SK-N-SH (cell line): ENCODE measurements around the gene IGSF9B. TPM values are rescaled to one million over a fixed set of nuclear protein-coding genes. Genes with fewer than 3 reads are reported as not detected.

Source experiments
- CTCF ChIA-PET: fragments of 300-600, 350-600 bp; formaldehyde crosslinking; extraction: SDS; loops from one replicate; lab custom pipeline; 2021; lab: Yijun Ruan, JAX
- POLR2A ChIA-PET: fragments of 350-600 bp; sonication (Branson Sonifier 250); formaldehyde crosslinking; extraction: SDS; loops from one replicate; lab custom pipeline; 2020; ENCODE audit warnings: antibody characterized with exemption, inconsistent platforms; lab: Yijun Ruan, JAX
- DNase-seq: peaks from one replicate; pipeline ENCODE4 v3.0.0; 2012
- H2AFZ ChIP-seq: fragments of 200-600 bp; sonication (generic); 2 replicates; pipeline ENCODE4 v1.8.1; 2016; ENCODE audit warnings: antibody characterized with exemption, mild to moderate bottlenecking, low read depth
- H3F3A ChIP-seq: fragments of 200-600 bp; sonication (generic); replicated peaks from 2 replicates; pipeline ENCODE3; 2016; ENCODE audit warnings: antibody characterized with exemption, mild to moderate bottlenecking; ENCODE audit not compliant: insufficient read depth
- H3K27ac ChIP-seq, 2 experiments: fragments of 200-500 bp in 1 of 2; fragments of 200-600 bp in 1 of 2; sonication (Bioruptor generic) in 1 of 2; sonication (generic), shearing (Covaris generic) in 1 of 2; 2 replicates each; pipeline versions ENCODE4 v1.5.1 to v1.6.1; 2014 to 2016; ENCODE audit warnings: low read depth in 2 of 2, inconsistent platforms in 1 of 2, low read length in 1 of 2, mild to moderate bottlenecking in 1 of 2, mixed read lengths in 1 of 2
- H3K27me3 ChIP-seq: fragments of 200-600 bp; sonication (generic), shearing (Covaris generic); 2 replicates; pipeline ENCODE4 v1.6.1; 2016; ENCODE audit warnings: mixed run types; ENCODE audit not compliant: insufficient read depth
- H3K36me3 ChIP-seq, 2 experiments: fragments of 200-500 bp in 1 of 2; fragments of 200-600 bp in 1 of 2; sonication (Bioruptor generic) in 1 of 2; sonication (generic) in 1 of 2; replicated peaks in 1 of 2; 2 replicates each; pipeline versions ENCODE3 to v1.5.1; 2014 to 2016; ENCODE audit warnings: low read length in 1 of 2, mild to moderate bottlenecking in 1 of 2; ENCODE audit not compliant: insufficient read depth in 2 of 2, control insufficient read depth in 1 of 2
- H3K4me1 ChIP-seq, 2 experiments: fragments of 200-500 bp in 1 of 2; fragments of 200-600 bp in 1 of 2; sonication (Bioruptor generic) in 1 of 2; sonication (generic), shearing (Covaris generic) in 1 of 2; 2 replicates each; pipeline versions ENCODE4 v1.5.1 to v1.6.1; 2014 to 2016; ENCODE audit warnings: low read depth in 1 of 2, low read length in 1 of 2, mixed run types in 1 of 2; ENCODE audit not compliant: insufficient read depth in 2 of 2, control insufficient read depth in 1 of 2
- H3K4me2 ChIP-seq: fragments of 200-600 bp; sonication (generic), shearing (Covaris generic); 2 replicates; pipeline ENCODE4 v1.6.1; 2017; ENCODE audit warnings: mixed run types
- H3K4me3 ChIP-seq, 2 experiments: fragments of 200-500 bp in 1 of 2; fragments of 200-600 bp in 1 of 2; sonication (Bioruptor generic) in 1 of 2; sonication (generic), shearing (Covaris generic) in 1 of 2; 2 replicates each; pipeline versions ENCODE4 v1.5.1 to v1.8.1; 2014 to 2016; ENCODE audit warnings: low read depth in 2 of 2, inconsistent platforms in 1 of 2, low read length in 1 of 2, mild to moderate bottlenecking in 1 of 2, mixed read lengths in 1 of 2, moderate library complexity in 1 of 2
- H3K79me2 ChIP-seq: fragments of 200-600 bp; sonication (generic); 2 replicates; pipeline ENCODE4 v1.8.1; 2017; ENCODE audit warnings: mild to moderate bottlenecking; ENCODE audit not compliant: insufficient read depth
- H3K9ac ChIP-seq: fragments of 200-600 bp; sonication (generic); 2 replicates; pipeline ENCODE4 v1.6.1; 2017; ENCODE audit warnings: mixed run types
- H3K9me2 ChIP-seq: fragments of 200-600 bp; sonication (generic); 2 replicates; pipeline ENCODE4 v1.6.1; 2017; ENCODE audit warnings: mixed run types
- H3K9me3 ChIP-seq: fragments of 200-600 bp; sonication (generic); 2 replicates; pipeline ENCODE4 v1.6.1; 2017; ENCODE audit warnings: mixed run types, mild to moderate bottlenecking, moderate library complexity
- H4K20me1 ChIP-seq: fragments of 200-600 bp; sonication (generic); 2 replicates; pipeline ENCODE4 v1.6.1; 2017; ENCODE audit warnings: mild to moderate bottlenecking, mixed run types; ENCODE audit not compliant: insufficient read depth
- ELF1 ChIP-seq: IDR thresholded peaks from 2 replicates; pipeline ENCODE4 v1.4.0; 2012
- EP300 ChIP-seq, 2 experiments: IDR thresholded peaks; 2 replicates each; pipeline versions ENCODE4 v1.4.0 to v1.6.1; 2012; ENCODE audit warnings: borderline replicate concordance in 1 of 2, low read depth in 1 of 2, low read length in 1 of 2
- EZH2phosphoT487 ChIP-seq: fragments of 200-600 bp; sonication (generic); IDR thresholded peaks from 2 replicates; pipeline ENCODE4 v1.6.1; 2017; ENCODE audit warnings: low read depth, mixed run types, mild to moderate bottlenecking, antibody characterized with exemption, moderate library complexity, borderline replicate concordance
- FOSL2 ChIP-seq: IDR thresholded peaks from 2 replicates; pipeline ENCODE4 v1.4.0; 2012; ENCODE audit warnings: low read depth, mild to moderate bottlenecking, moderate library complexity, borderline replicate concordance
- MXI1 ChIP-seq: IDR thresholded peaks from 2 replicates; pipeline ENCODE4 v1.6.1; 2012; ENCODE audit warnings: mild to moderate bottlenecking, low read depth, low read length, improper control_type of control experiment
- NRF1 ChIP-seq: IDR thresholded peaks from 2 replicates; pipeline ENCODE4 v1.6.1; 2012; ENCODE audit warnings: low read depth, mild to moderate bottlenecking, low read length
- RAD21 ChIP-seq: IDR thresholded peaks from 2 replicates; pipeline ENCODE4 v1.6.1; 2012; ENCODE audit warnings: mild to moderate bottlenecking, low read length
- RXRA ChIP-seq: IDR thresholded peaks from 2 replicates; pipeline ENCODE4 v1.4.0; 2012; ENCODE audit warnings: low read depth, mild to moderate bottlenecking, borderline replicate concordance
- SMC3 ChIP-seq: IDR thresholded peaks from 2 replicates; pipeline ENCODE4 v1.6.1; 2012; ENCODE audit warnings: low read depth, low read length, improper control_type of control experiment
- TCF12 ChIP-seq: IDR thresholded peaks from 2 replicates; pipeline ENCODE4 v1.4.0; 2012
- TEAD4 ChIP-seq: IDR thresholded peaks from 2 replicates; pipeline ENCODE4 v1.4.0; 2012; ENCODE audit warnings: mild to moderate bottlenecking, borderline replicate concordance; ENCODE audit not compliant: insufficient read depth
- WGBS: methylation state at CpG from one replicate; pipeline ENCODE4 v1.1.6; 2017; ENCODE audit warnings: low lambda C conversion rate; 5-methylcytosine and 5-hydroxymethylcytosine counted together
- polyA plus RNA-seq, 3 experiments: library from polyadenylated mRNA; depleted of rRNA; stranded (reverse); fragments of >200 nt; gene quantifications; 2 replicates each; pipeline ENCODE4 v1.2.3, GENCODE V29; 2012
- TF ChIP-seq, protein P1 (sequence below): IDR thresholded peaks from 2 replicates; pipeline ENCODE4 v1.4.0; 2012; ENCODE audit warnings: low read depth, borderline replicate concordance
- TF ChIP-seq, protein P2 (sequence below): IDR thresholded peaks from 2 replicates; pipeline ENCODE4 v1.4.0; 2012; ENCODE audit warnings: low read depth, borderline replicate concordance
- TF ChIP-seq, protein P3 (sequence below): IDR thresholded peaks from 2 replicates; pipeline ENCODE4 v1.6.1; 2012; ENCODE audit warnings: mild to moderate bottlenecking, low read depth, low read length, moderate library complexity
- TF ChIP-seq, protein P4 (sequence below): fragments of 150-350 bp; IDR thresholded peaks from 2 replicates; pipeline ENCODE4 v1.6.1; 2017; ENCODE audit warnings: antibody characterized with exemption, low read length, low read depth, borderline replicate concordance

The IGSF9B gene
- polyA plus RNA-seq, 1 of the 3 experiments (the other 2 are of a cell fraction) = 0.41 TPM

DNA sequence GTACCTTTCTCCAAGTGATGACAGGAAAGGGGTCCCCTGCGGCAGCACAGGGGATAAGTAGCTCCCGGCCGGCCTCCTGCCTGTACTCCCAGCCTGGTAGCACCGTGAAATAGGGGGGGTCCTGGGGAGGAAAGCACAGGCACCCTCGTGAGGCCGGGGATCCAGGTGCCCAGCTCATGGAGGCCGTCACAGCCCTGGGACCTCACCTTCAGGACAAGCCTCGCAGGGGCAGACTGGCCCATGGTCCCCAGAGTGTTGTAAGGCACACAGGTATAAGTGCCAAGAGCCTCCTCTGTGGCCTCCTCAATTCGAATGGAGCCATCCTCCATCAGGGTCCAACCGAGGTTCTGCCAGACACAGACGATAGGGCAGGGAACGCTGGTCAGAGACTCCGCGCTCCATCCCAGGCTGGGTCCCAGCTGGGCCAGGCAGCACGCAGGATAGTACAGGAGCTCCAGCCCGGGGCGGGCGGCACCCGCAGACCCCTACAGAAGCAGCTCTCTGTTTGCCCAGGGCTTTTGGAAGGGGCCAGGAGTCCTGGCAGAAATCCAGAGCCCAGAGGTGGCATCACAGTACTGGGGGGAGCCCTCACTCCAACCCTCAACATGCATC is 25.2 kb downstream of the IGSF9B start:
- whole genome bisulfite sequencing = 55% methylated on average over 4 of the region's 19 CpGs
- Histone ChIP-seq H3K4me1 (peaks cover 0 to 66% of the 10 kb centered on the region in 2 experiments; a peak in 1 of 4 replicates), H3K27ac (peak overlapping the region in 1 of 2 experiments; percentile 28; a peak in 1 of 4 replicates), H3F3A (no peaks in the 10 kb centered on the region), H3K9me2 (no peaks in the 10 kb centered on the region), H3K9ac (no peak overlapping the region), H2AFZ (no peak overlapping the region), H3K79me2 (no peaks in the 10 kb centered on the region), H3K4me2 (no peak overlapping the region), H3K27me3 (no peaks in the 10 kb centered on the region), H3K4me3 (no peak overlapping the region), H3K9me3 (no peaks in the 10 kb centered on the region), H4K20me1 (no peaks in the 10 kb centered on the region), H3K36me3 (no peaks in the 10 kb centered on the region)
- no peak for DNase-seq
- POLR2A ChIA-PET = no interaction called here
- CTCF ChIA-PET = interaction anchor here (0.8 to 1.3 kb wide), 3 partner anchors 24 to 119 kb away, joined by 3 to 6 read pairs (median 4); no protein-coding TSS in a partner anchor
- TF ChIP-seq MXI1 (no peak), TEAD4 (no peak), EZH2phosphoT487 (no peak), EP300 (IDR thresholded peaks at IDR 0.05; ENCODE audit: borderline replicate concordance in 1 of 2, low read depth in 1 of 2, low read length in 1 of 2) (no peak), SMC3 (no peak), ELF1 (no peak)
- TF ChIP-seq, protein P1, sequence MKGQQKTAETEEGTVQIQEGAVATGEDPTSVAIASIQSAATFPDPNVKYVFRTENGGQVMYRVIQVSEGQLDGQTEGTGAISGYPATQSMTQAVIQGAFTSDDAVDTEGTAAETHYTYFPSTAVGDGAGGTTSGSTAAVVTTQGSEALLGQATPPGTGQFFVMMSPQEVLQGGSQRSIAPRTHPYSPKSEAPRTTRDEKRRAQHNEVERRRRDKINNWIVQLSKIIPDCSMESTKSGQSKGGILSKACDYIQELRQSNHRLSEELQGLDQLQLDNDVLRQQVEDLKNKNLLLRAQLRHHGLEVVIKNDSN = no peak
- TF ChIP-seq, protein P2, sequence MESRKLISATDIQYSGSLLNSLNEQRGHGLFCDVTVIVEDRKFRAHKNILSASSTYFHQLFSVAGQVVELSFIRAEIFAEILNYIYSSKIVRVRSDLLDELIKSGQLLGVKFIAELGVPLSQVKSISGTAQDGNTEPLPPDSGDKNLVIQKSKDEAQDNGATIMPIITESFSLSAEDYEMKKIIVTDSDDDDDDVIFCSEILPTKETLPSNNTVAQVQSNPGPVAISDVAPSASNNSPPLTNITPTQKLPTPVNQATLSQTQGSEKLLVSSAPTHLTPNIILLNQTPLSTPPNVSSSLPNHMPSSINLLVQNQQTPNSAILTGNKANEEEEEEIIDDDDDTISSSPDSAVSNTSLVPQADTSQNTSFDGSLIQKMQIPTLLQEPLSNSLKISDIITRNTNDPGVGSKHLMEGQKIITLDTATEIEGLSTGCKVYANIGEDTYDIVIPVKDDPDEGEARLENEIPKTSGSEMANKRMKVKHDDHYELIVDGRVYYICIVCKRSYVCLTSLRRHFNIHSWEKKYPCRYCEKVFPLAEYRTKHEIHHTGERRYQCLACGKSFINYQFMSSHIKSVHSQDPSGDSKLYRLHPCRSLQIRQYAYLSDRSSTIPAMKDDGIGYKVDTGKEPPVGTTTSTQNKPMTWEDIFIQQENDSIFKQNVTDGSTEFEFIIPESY = no peak

DNA sequence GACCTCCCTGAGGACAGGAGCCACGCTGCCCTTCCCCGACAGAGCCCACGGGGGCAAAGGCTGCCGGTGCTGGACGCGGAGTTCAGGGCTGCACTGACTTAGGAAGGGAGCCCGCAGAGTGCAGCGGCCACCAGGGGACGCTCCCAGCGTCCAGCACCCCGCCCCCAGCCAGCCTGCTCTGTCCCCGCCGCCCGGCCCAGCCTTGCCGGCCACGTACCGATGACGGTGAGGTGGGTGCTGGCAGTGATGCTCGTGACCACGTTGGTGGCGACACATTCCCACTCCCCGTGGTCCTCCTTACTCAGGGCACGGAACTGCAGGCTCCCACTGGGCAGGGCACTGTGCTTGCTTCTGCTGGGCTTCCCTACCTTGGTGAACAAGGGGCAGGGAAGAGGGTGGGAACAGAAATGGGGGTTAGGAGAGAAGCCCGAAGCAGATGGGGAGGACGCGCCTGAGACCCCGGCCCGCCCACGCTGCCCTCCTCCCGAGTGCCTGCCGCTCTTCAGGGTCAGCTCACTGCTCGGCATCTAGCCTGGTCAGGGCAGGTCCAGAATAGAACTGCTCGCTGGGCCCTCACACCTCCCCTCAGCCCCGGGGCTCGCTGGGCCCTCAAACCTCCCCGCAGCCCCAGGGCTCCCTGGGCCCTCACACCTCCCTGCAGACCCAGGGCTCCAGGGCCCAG is 25.9 kb downstream of the IGSF9B start:
- TF ChIP-seq ELF1 = no peak
- TF ChIP-seq, protein P3, sequence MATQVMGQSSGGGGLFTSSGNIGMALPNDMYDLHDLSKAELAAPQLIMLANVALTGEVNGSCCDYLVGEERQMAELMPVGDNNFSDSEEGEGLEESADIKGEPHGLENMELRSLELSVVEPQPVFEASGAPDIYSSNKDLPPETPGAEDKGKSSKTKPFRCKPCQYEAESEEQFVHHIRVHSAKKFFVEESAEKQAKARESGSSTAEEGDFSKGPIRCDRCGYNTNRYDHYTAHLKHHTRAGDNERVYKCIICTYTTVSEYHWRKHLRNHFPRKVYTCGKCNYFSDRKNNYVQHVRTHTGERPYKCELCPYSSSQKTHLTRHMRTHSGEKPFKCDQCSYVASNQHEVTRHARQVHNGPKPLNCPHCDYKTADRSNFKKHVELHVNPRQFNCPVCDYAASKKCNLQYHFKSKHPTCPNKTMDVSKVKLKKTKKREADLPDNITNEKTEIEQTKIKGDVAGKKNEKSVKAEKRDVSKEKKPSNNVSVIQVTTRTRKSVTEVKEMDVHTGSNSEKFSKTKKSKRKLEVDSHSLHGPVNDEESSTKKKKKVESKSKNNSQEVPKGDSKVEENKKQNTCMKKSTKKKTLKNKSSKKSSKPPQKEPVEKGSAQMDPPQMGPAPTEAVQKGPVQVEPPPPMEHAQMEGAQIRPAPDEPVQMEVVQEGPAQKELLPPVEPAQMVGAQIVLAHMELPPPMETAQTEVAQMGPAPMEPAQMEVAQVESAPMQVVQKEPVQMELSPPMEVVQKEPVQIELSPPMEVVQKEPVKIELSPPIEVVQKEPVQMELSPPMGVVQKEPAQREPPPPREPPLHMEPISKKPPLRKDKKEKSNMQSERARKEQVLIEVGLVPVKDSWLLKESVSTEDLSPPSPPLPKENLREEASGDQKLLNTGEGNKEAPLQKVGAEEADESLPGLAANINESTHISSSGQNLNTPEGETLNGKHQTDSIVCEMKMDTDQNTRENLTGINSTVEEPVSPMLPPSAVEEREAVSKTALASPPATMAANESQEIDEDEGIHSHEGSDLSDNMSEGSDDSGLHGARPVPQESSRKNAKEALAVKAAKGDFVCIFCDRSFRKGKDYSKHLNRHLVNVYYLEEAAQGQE = no peak
- no peak for TF ChIP-seq NRF1
- TF ChIP-seq FOSL2 = no peak
- TF ChIP-seq RAD21 = no peak
- TF ChIP-seq, protein P4, sequence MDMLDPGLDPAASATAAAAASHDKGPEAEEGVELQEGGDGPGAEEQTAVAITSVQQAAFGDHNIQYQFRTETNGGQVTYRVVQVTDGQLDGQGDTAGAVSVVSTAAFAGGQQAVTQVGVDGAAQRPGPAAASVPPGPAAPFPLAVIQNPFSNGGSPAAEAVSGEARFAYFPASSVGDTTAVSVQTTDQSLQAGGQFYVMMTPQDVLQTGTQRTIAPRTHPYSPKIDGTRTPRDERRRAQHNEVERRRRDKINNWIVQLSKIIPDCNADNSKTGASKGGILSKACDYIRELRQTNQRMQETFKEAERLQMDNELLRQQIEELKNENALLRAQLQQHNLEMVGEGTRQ = no peak
- no peak for TF ChIP-seq TCF12
- TF ChIP-seq RXRA = no peak
- H3K27ac ChIP-seq = no peak overlapping the region; a peak in 1 of 4 replicates
- 80% methylated on average over 34 of the region's 36 CpGs for WGBS
- H3K9ac ChIP-seq = no peak overlapping the region
- CTCF ChIA-PET = interaction anchor here (0.8 to 1.3 kb wide), 3 partner anchors 25 to 119 kb away, joined by 3 to 6 read pairs (median 4); no protein-coding TSS in a partner anchor
- no peaks in the 10 kb centered on the region for H3K9me3 ChIP-seq
- no peak for DNase-seq
- POLR2A ChIA-PET = interaction anchor here (0.6 kb wide), 1 partner anchor 343 kb away, joined by 3 read pairs; no protein-coding TSS in a partner anchor
- H3K79me2 ChIP-seq = no peaks in the 10 kb centered on the region
- no peaks in the 10 kb centered on the region for H4K20me1 ChIP-seq
- no peak overlapping the region for H3K4me3 ChIP-seq
- no peaks in the 10 kb centered on the region for H3K27me3 ChIP-seq
- no peak overlapping the region for H2AFZ ChIP-seq
- no peaks in the 10 kb centered on the region for H3K9me2 ChIP-seq
- no peak overlapping the region for H3K4me2 ChIP-seq
- H3K4me1 ChIP-seq = peaks cover 0 to 60% of the 10 kb centered on the region in 2 experiments; a peak in 1 of 4 replicates
- H3F3A ChIP-seq = no peaks in the 10 kb centered on the region
- H3K36me3 ChIP-seq = no peaks in the 10 kb centered on the region
